ENCODE measurements around the gene ERP44.

- no peak for TF ChIP-seq CTCF (IDR thresholded peaks at IDR 0.05 in 8 of 11, conservative IDR thresholded peaks at IDR 0.05 in 3 of 11)
- TF ChIP-seq POLR2A (IDR thresholded peaks at IDR 0.05): no peak
- no peak for TF ChIP-seq POLR2AphosphoS5 (IDR thresholded peaks at IDR 0.05)
These were observed 14.0 kb upstream of the ERP44 start for GRCh38 chr9:100112677-100113336.
